Neural progenitor cell (in vitro differentiated cells): ENCODE measurements around the gene ATRN. TPM values are rescaled to one million over a fixed set of nuclear protein-coding genes. Genes with fewer than 3 reads are reported as not detected.

Experiments
- DNase-seq: peaks from one replicate; pipeline ENCODE4 v3.0.0-alpha.2; 2016; ENCODE audit warnings: low spot score
- H2AFZ ChIP-seq: fragments of 200-600 bp; sonication (generic); replicated peaks from 2 replicates; pipeline ENCODE4 v1.6.1; 2016; ENCODE audit warnings: antibody characterized with exemption
- H3F3A ChIP-seq: fragments of 200-600 bp; sonication (generic); 2 replicates; pipeline ENCODE4 v1.6.1; 2016; ENCODE audit warnings: antibody characterized with exemption, low read depth
- H3K27ac ChIP-seq: fragments of 200-600 bp; sonication (generic); 2 replicates; pipeline ENCODE4 v1.5.1; 2016; ENCODE audit warnings: mild to moderate bottlenecking
- H3K27me3 ChIP-seq: fragments of 200-600 bp; sonication (generic); 2 replicates; pipeline ENCODE4 v1.6.1; 2016; ENCODE audit warnings: mild to moderate bottlenecking, moderate library complexity
- H3K36me3 ChIP-seq: fragments of 200-600 bp; sonication (generic); 2 replicates; pipeline ENCODE4 v1.5.1; 2016
- H3K4me1 ChIP-seq: fragments of 200-600 bp; sonication (generic); 2 replicates; pipeline ENCODE4 v1.6.1; 2016; ENCODE audit warnings: mixed run types
- H3K4me2 ChIP-seq: fragments of 200-600 bp; sonication (generic); 2 replicates; pipeline ENCODE4 v1.6.1; 2016
- H3K4me3 ChIP-seq: fragments of 200-600 bp; sonication (generic); 2 replicates; pipeline ENCODE4 v1.5.1; 2016
- H3K79me2 ChIP-seq: fragments of 200-600 bp; sonication (generic); 2 replicates; pipeline ENCODE4 v1.6.1; 2016; ENCODE audit warnings: low read depth
- H3K9ac ChIP-seq: fragments of 200-600 bp; sonication (generic); 2 replicates; pipeline ENCODE4 v1.6.1; 2016
- H3K9me3 ChIP-seq: fragments of 200-600 bp; sonication (generic); 2 replicates; pipeline ENCODE4 v1.5.1; 2016; ENCODE audit warnings: low read depth
- H4K20me1 ChIP-seq: fragments of 200-600 bp; sonication (generic); 2 replicates; pipeline ENCODE4 v1.6.1; 2016; ENCODE audit warnings: low read depth
- H3K27ac Mint-ChIP-seq: 3 replicates; pipeline ENCODE4 v1.8.0; 2021; ENCODE audit warnings: mixed read lengths
- H3K27me3 Mint-ChIP-seq: 2 replicates; pipeline ENCODE4 v1.8.0; 2022; ENCODE audit warnings: low read depth, mild to moderate bottlenecking, inconsistent platforms, moderate library complexity, mixed read lengths; ENCODE audit not compliant: insufficient read depth
- H3K36me3 Mint-ChIP-seq: 3 replicates; pipeline ENCODE4 v1.8.0; 2021; ENCODE audit warnings: mixed read lengths
- H3K4me1 Mint-ChIP-seq: 3 replicates; pipeline ENCODE4 v1.8.0; 2021; ENCODE audit warnings: mixed read lengths
- H3K4me3 Mint-ChIP-seq: 3 replicates; pipeline ENCODE4 v1.8.0; 2021; ENCODE audit warnings: mild to moderate bottlenecking, moderate library complexity, mixed read lengths
- H3K9me3 Mint-ChIP-seq: 3 replicates; pipeline ENCODE4 v1.8.0; 2020; ENCODE audit warnings: mixed read lengths
- EZH2 ChIP-seq: fragments of 200-600 bp; sonication (generic); IDR thresholded peaks from 2 replicates; pipeline ENCODE4 v1.6.1; 2017; ENCODE audit warnings: antibody characterized with exemption, mild to moderate bottlenecking, moderate library complexity
- EZH2phosphoT487 ChIP-seq: fragments of 200-600 bp; sonication (generic); IDR thresholded peaks from 2 replicates; pipeline ENCODE4 v1.6.1; 2017; ENCODE audit warnings: antibody characterized with exemption
- total RNA-seq: library from RNA; depleted of rRNA; stranded (reverse); fragments of >200 nt; gene quantifications from 2 replicates; pipeline ENCODE4 v1.2.3, GENCODE V29; 2015; ENCODE audit warnings: low replicate concordance
- TF ChIP-seq, protein P1 (sequence below): fragments of 200-600 bp; sonication (generic); IDR thresholded peaks from 2 replicates; pipeline ENCODE4 v1.5.1; 2017; ENCODE audit warnings: antibody characterized with exemption, mild to moderate bottlenecking

The ATRN gene
- total RNA-seq, 1 donor from 2014 or later, result 36.8 TPM

DNA sequence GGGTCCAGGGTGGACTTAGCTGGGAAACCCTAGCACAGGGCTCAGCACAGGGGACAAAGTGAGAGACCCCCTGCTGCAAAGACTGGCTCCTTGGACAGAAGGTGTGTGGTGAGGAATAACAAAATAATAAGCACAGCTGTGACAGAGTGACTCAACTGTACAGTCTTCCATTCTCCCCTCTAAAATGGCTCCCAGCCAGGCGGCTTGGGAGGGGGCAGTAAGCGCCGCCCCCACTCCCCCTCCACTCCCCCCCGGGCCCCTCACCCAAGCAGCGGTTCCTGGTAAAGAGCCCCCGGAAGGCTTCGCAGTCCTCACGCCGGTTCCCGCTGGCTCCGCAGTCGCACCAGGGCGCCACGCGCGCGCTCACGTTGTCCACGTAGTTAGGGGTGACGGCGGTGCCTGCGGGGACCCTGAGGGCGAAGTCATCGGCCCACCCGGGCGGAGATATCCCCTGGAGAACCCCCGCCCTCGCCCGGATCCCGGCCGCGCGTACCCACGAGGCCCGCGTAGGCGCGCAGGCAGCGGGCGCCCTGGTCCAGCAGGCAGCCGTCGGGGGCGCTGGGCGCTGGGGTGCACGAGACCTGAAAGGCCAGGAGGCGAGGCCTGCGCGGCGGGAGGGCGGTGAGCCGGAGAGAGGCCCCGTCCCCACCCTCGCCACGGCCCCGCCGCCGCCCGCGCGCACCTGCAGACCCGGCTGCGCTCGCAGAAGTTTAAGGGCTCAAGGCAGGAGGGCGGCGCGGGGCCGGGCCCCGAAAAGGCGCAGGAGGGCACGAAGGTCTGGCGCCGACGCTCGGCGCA is 189.6 kb downstream of the ATRN start:
- peaks cover 12% of the 10 kb centered on the region for H3K4me1 Mint-ChIP-seq
- no peak for DNase-seq
- Histone ChIP-seq H3K27me3 (peaks cover 11% of the 10 kb centered on the region), H2AFZ (no peak overlapping the region), H3K4me2 (no peak overlapping the region), H3K36me3 (no peaks in the 10 kb centered on the region), H3K9me3 (no peaks in the 10 kb centered on the region), H3K79me2 (no peaks in the 10 kb centered on the region), H3K4me1 (peaks cover 5% of the 10 kb centered on the region), H3K4me3 (no peak overlapping the region), H4K20me1 (no peaks in the 10 kb centered on the region), H3F3A (no peaks in the 10 kb centered on the region), H3K27ac (no peak overlapping the region), H3K9ac (no peak overlapping the region)
- TF ChIP-seq EZH2phosphoT487, result no peak
- TF ChIP-seq, protein P1, sequence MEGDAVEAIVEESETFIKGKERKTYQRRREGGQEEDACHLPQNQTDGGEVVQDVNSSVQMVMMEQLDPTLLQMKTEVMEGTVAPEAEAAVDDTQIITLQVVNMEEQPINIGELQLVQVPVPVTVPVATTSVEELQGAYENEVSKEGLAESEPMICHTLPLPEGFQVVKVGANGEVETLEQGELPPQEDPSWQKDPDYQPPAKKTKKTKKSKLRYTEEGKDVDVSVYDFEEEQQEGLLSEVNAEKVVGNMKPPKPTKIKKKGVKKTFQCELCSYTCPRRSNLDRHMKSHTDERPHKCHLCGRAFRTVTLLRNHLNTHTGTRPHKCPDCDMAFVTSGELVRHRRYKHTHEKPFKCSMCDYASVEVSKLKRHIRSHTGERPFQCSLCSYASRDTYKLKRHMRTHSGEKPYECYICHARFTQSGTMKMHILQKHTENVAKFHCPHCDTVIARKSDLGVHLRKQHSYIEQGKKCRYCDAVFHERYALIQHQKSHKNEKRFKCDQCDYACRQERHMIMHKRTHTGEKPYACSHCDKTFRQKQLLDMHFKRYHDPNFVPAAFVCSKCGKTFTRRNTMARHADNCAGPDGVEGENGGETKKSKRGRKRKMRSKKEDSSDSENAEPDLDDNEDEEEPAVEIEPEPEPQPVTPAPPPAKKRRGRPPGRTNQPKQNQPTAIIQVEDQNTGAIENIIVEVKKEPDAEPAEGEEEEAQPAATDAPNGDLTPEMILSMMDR, result no peak
- no peak for TF ChIP-seq EZH2
- no peaks in the 10 kb centered on the region for H3K36me3 Mint-ChIP-seq
- no peak overlapping the region for H3K4me3 Mint-ChIP-seq
- no peak overlapping the region for H3K27ac Mint-ChIP-seq
- peaks cover 4% of the 10 kb centered on the region for H3K9me3 Mint-ChIP-seq
- peaks cover 16% of the 10 kb centered on the region for H3K27me3 Mint-ChIP-seq

DNA sequence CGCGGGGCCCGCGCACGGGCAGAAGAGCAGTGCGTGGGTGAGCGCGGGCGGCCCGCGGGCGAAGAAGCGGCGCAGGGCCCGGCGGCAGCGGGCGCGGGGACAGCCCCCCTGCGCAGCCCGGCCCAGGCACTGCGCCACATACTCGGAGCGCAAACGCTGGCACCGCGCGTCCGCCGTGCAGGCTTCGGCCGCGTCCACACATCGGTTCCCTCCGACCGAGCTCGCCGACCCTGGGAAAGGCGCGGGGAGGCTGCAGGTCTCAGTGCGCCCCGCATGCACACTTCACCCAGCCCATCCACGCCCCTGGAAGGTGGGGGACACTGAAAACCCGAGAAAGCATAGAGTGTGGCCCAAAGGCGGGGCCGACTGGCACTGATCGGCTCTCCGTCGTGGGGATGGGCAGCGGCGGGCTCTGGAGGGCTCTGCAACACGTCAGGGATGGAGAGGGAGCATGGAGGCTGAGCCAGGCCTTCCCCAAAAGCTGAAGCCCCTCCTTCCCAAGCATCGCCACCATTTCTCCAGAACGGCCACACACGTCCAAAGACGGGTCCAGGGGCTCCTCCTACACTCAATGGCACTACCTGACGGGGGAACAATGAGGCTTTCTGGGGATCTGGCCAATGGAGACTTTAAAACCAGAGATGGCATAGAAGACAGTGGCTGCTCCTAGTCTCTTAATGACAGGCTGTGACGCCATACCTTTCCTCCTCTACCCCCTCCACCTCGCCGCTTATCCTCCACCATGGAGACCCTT is 190.4 kb downstream of the ATRN start:
- H3K4me2 ChIP-seq, result no peak overlapping the region
- no peaks in the 10 kb centered on the region for H3K9me3 ChIP-seq
- H3K27ac Mint-ChIP-seq, result no peak overlapping the region
- no peaks in the 10 kb centered on the region for H4K20me1 ChIP-seq
- H3K27me3 Mint-ChIP-seq, result peaks cover 16% of the 10 kb centered on the region
- H3K4me3 ChIP-seq, result no peak overlapping the region
- peaks cover 5% of the 10 kb centered on the region for H3K4me1 ChIP-seq
- no peaks in the 10 kb centered on the region for H3K36me3 Mint-ChIP-seq
- no peak for TF ChIP-seq EZH2phosphoT487
- TF ChIP-seq EZH2, result no peak
- TF ChIP-seq, protein P1, result no peak
- H3K4me3 Mint-ChIP-seq, result no peak overlapping the region
- H3K36me3 ChIP-seq, result no peaks in the 10 kb centered on the region
- H2AFZ ChIP-seq, result no peak overlapping the region
- H3K4me1 Mint-ChIP-seq, result peaks cover 12% of the 10 kb centered on the region
- H3K9me3 Mint-ChIP-seq, result peaks cover 4% of the 10 kb centered on the region
- no peak overlapping the region for H3K27ac ChIP-seq
- H3K79me2 ChIP-seq, result no peaks in the 10 kb centered on the region
- H3F3A ChIP-seq, result no peaks in the 10 kb centered on the region
- no peak for DNase-seq
- H3K27me3 ChIP-seq, result peaks cover 11% of the 10 kb centered on the region
- H3K9ac ChIP-seq, result no peak overlapping the region

DNA sequence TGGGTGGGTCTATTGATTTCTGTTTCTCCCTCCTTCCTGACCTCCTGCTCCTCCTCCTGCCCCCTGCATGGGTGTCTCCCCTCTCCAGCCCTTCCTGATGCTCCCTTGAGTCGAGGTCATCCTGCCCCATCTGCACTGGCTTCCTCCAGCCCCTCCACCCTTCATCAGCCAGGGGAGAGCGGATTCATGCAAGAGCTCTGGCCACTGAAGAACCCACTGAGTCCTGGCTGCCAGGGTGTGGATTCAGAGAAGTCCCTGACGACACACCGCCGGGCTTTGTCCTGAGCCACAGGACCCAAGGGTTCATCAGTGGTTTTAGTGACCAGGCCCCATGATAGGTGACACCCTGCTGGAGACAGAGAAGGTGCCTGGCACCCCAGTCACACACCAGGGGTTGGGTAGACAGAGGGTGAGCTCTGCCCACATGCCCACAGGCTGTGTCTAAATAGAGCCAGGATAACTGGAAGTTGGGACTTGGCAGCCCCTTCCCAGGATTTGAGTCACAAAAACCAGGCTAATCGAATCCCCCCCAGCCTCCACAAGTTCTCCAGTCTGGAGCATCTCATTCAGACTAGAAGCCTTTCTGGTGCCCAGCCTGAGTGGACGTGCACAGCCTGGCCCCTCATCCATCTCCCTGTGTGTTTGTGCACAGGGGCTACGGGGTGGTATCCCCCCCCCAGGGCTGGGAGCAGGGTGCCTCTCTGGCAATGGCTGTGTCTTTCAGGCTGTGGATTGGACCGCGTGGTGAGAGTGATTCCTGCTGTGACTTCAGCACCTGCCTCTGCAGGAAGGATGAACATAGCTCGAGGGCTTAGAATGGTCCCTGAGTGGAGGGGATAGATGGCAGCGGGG is 191.2 kb downstream of the ATRN start:
- Histone ChIP-seq H3K4me2 (no peak overlapping the region), H3K4me3 (no peak overlapping the region), H4K20me1 (no peaks in the 10 kb centered on the region), H3F3A (no peaks in the 10 kb centered on the region), H3K9ac (no peak overlapping the region), H3K36me3 (no peaks in the 10 kb centered on the region), H3K4me1 (peaks cover 5% of the 10 kb centered on the region), H2AFZ (no peak overlapping the region), H3K27me3 (peaks cover 11% of the 10 kb centered on the region), H3K9me3 (no peaks in the 10 kb centered on the region), H3K27ac (no peak overlapping the region), H3K79me2 (no peaks in the 10 kb centered on the region)
- Mint-ChIP-seq H3K9me3 (peaks cover 4% of the 10 kb centered on the region), H3K27ac (no peak overlapping the region), H3K4me3 (no peak overlapping the region), H3K36me3 (no peaks in the 10 kb centered on the region), H3K4me1 (peaks cover 14% of the 10 kb centered on the region), H3K27me3 (peaks cover 15% of the 10 kb centered on the region)
- DNase-seq, result no peak
- TF ChIP-seq, protein P1, result no peak
- TF ChIP-seq EZH2phosphoT487 (no peak), EZH2 (no peak)
